ENCODE results near the gene PDILT. TPM values are rescaled to one million over a fixed set of nuclear protein-coding genes. Genes with fewer than 3 reads are reported as not detected.
A peak's percentile ranks its signal among the peaks of the same experiment; 100 is the strongest.
"Not testable (repeated sequence)": the region's sequence is repeated elsewhere in the genome, so short reads cannot be mapped to it uniquely, and the experiment has no call there.

PDILT gene
- total and polyA plus RNA-seq, 2 donors (not counting 3 experiments of a cell fraction or from before 2014, with no cell fraction given): not detected

DNA sequence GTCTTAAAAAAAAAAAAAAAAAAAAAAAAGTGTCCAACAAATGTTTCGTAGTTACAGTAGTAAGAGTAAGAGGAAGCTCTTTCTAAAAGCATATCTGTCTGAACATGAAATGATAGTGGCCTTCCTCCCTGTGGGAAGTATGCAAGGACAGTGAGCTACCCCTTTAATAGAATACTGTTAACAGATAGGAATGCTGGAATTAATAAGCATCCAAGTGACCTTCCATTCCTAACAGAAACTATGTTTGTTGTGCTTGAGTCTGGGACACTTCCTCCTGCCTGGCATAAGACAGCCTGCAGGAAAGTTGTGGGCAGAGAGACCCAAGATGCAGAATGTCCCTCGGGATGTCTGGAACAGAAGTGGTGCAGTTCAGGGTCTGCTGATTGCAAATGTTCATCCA lies 34.4 kb upstream of the PDILT start:
- POLR2A ChIA-PET; H4K20me1 ChIP-seq (replicated peaks; ENCODE audit: control insufficient read depth, extremely low read depth, insufficient read depth, low read length); H3K4me3 ChIP-seq (replicated peaks in 1 of 3; ENCODE audit: insufficient read depth in 1 of 3, low read depth in 1 of 3, low read length in 3 of 3); intact Hi-C loops (cut with micrococcal nuclease); DNase-seq (ENCODE audit: low read depth, low spot score); H3K79me2 ChIP-seq (ENCODE audit: control insufficient read depth, insufficient read depth, low read length); dilution Hi-C loops (cut with MboI; ENCODE audit: extremely low pct_ligation_motif_present, low sequenced_read_pairs); H3K9me1 ChIP-seq (replicated peaks; ENCODE audit: control insufficient read depth, extremely low read depth, insufficient read depth, low read length); H2AFZ ChIP-seq (ENCODE audit: low read depth, low read length); H3K27me3 ChIP-seq (ENCODE audit: control insufficient read depth in 2 of 2, insufficient read depth in 2 of 2, low read length in 2 of 2); H3K9me3 ChIP-seq (replicated peaks; ENCODE audit: control insufficient read depth, insufficient read depth, low read length); H3K4me2 ChIP-seq (ENCODE audit: insufficient read depth, low read length); H3K27ac ChIP-seq (ENCODE audit: insufficient read depth, low read depth, low read length); H3K36me3 ChIP-seq (ENCODE audit: control insufficient read depth in 2 of 2, extremely low read depth in 1 of 2, insufficient read depth in 2 of 2, low read length in 2 of 2); BruUV-seq (replicated peaks); CTCF ChIA-PET; H3K4me1 ChIP-seq (ENCODE audit: control insufficient read depth, extremely low read depth, insufficient read depth, low read length); H3K9ac ChIP-seq (replicated peaks; ENCODE audit: extremely low read depth, insufficient read depth, low read length): not testable (repeated sequence)
- FAIRE-seq: peak; percentile 35

DNA sequence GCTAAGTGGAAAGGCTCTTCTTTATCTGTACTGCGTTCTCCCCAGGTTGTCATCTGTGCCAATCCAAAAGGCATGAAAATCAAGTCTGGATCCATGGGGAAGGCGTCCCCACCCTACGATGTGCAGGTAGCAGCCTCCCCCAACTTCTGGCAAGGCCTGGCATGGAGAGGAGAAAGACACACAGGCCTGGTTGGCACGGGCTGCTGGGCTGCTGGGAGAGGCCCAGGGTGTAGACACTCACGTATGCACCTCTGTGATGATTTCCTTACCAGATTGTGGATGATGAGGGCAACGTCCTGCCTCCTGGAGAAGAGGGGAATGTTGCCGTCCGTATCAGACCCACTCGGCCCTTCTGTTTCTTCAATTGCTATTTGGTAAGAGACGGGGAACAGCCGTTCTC lies 26.4 kb upstream of the PDILT start:
- no peaks in the 10 kb centered on the region for H3K27me3 ChIP-seq (ENCODE audit: control insufficient read depth in 2 of 2, insufficient read depth in 2 of 2, low read length in 2 of 2)
- no peak for TF ChIP-seq FOS (IDR thresholded peaks at IDR 0.05; ENCODE audit: borderline replicate concordance, insufficient read depth, low read length)
- H3K9me3 ChIP-seq (replicated peaks; ENCODE audit: control insufficient read depth, insufficient read depth, low read length): no peaks in the 10 kb centered on the region
- H3K79me2 ChIP-seq (ENCODE audit: control insufficient read depth, insufficient read depth, low read length): no peaks in the 10 kb centered on the region
- no peak overlapping the region for H3K27ac ChIP-seq (ENCODE audit: insufficient read depth, low read depth, low read length)
- no peaks in the 10 kb centered on the region for H3K36me3 ChIP-seq (ENCODE audit: control insufficient read depth in 2 of 2, extremely low read depth in 1 of 2, insufficient read depth in 2 of 2, low read length in 2 of 2)
- no peak overlapping the region for H3K4me3 ChIP-seq (replicated peaks in 1 of 3; ENCODE audit: insufficient read depth in 1 of 3, low read depth in 1 of 3, low read length in 3 of 3)
- POLR2A ChIA-PET: no interaction called here
- no peaks in the 10 kb centered on the region for H3K9me1 ChIP-seq (replicated peaks; ENCODE audit: control insufficient read depth, extremely low read depth, insufficient read depth, low read length)
- intact Hi-C loops (cut with micrococcal nuclease): no loop called here
- no peak overlapping the region for H3K4me2 ChIP-seq (ENCODE audit: insufficient read depth, low read length)
- H2AFZ ChIP-seq (ENCODE audit: low read depth, low read length): no peak overlapping the region
- dilution Hi-C loops (cut with MboI; ENCODE audit: extremely low pct_ligation_motif_present, low sequenced_read_pairs): no loop called here
- BruUV-seq (replicated peaks): no TSS peak
- H4K20me1 ChIP-seq (replicated peaks; ENCODE audit: control insufficient read depth, extremely low read depth, insufficient read depth, low read length): no peaks in the 10 kb centered on the region
- no peaks in the 10 kb centered on the region for H3K4me1 ChIP-seq (ENCODE audit: control insufficient read depth, extremely low read depth, insufficient read depth, low read length)
- FAIRE-seq (no peak), DNase-seq (ENCODE audit: low read depth, low spot score) (no peak)
- H3K9ac ChIP-seq (replicated peaks; ENCODE audit: extremely low read depth, insufficient read depth, low read length): no peak overlapping the region
- CTCF ChIA-PET: no interaction called here

DNA sequence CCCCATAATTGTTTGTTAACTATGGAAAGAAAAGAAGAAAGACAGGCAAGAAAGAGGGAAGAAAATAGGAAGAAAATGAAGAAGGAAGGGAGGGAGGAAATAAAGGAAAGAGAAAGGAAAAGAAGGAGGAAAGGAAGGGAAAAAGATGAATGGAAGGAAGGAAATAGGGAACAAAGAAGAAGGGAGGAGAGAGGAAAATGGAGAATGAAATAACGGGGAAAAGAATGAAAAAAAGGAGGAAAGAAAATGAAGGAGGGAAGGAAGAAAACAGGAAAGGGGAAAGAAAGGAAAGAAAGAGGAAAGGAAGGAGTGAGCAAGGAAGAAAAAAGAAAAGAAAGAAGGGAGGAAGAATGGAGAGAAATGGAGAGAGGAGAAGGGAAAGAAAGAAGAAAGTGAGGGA lies 25.9 kb upstream of the PDILT start:
- intact Hi-C loops (cut with micrococcal nuclease); FAIRE-seq; H4K20me1 ChIP-seq (replicated peaks; ENCODE audit: control insufficient read depth, extremely low read depth, insufficient read depth, low read length); H3K27me3 ChIP-seq (ENCODE audit: control insufficient read depth in 2 of 2, insufficient read depth in 2 of 2, low read length in 2 of 2); POLR2A ChIA-PET; H3K27ac ChIP-seq (ENCODE audit: insufficient read depth, low read depth, low read length); DNase-seq (ENCODE audit: low read depth, low spot score); BruUV-seq (replicated peaks); H3K79me2 ChIP-seq (ENCODE audit: control insufficient read depth, insufficient read depth, low read length); H3K4me1 ChIP-seq (ENCODE audit: control insufficient read depth, extremely low read depth, insufficient read depth, low read length); H3K9ac ChIP-seq (replicated peaks; ENCODE audit: extremely low read depth, insufficient read depth, low read length); CTCF ChIA-PET; H3K4me3 ChIP-seq (replicated peaks in 1 of 3; ENCODE audit: insufficient read depth in 1 of 3, low read depth in 1 of 3, low read length in 3 of 3); H3K4me2 ChIP-seq (ENCODE audit: insufficient read depth, low read length); H3K9me3 ChIP-seq (replicated peaks; ENCODE audit: control insufficient read depth, insufficient read depth, low read length); dilution Hi-C loops (cut with MboI; ENCODE audit: extremely low pct_ligation_motif_present, low sequenced_read_pairs); H2AFZ ChIP-seq (ENCODE audit: low read depth, low read length); H3K36me3 ChIP-seq (ENCODE audit: control insufficient read depth in 2 of 2, extremely low read depth in 1 of 2, insufficient read depth in 2 of 2, low read length in 2 of 2); H3K9me1 ChIP-seq (replicated peaks; ENCODE audit: control insufficient read depth, extremely low read depth, insufficient read depth, low read length): not testable (repeated sequence)

GRCh38 chr16:20429499-20429898 lies 25.0 kb upstream of the PDILT start:
- H3K27ac ChIP-seq (ENCODE audit: insufficient read depth, low read depth, low read length); H3K9me1 ChIP-seq (replicated peaks; ENCODE audit: control insufficient read depth, extremely low read depth, insufficient read depth, low read length); dilution Hi-C loops (cut with MboI; ENCODE audit: extremely low pct_ligation_motif_present, low sequenced_read_pairs); H3K4me2 ChIP-seq (ENCODE audit: insufficient read depth, low read length); H3K9me3 ChIP-seq (replicated peaks; ENCODE audit: control insufficient read depth, insufficient read depth, low read length); BruUV-seq (replicated peaks); intact Hi-C loops (cut with micrococcal nuclease); H4K20me1 ChIP-seq (replicated peaks; ENCODE audit: control insufficient read depth, extremely low read depth, insufficient read depth, low read length); POLR2A ChIA-PET; FAIRE-seq; H3K27me3 ChIP-seq (ENCODE audit: control insufficient read depth in 2 of 2, insufficient read depth in 2 of 2, low read length in 2 of 2); DNase-seq (ENCODE audit: low read depth, low spot score); H3K4me3 ChIP-seq (replicated peaks in 1 of 3; ENCODE audit: insufficient read depth in 1 of 3, low read depth in 1 of 3, low read length in 3 of 3); CTCF ChIA-PET; H3K79me2 ChIP-seq (ENCODE audit: control insufficient read depth, insufficient read depth, low read length); H2AFZ ChIP-seq (ENCODE audit: low read depth, low read length); H3K9ac ChIP-seq (replicated peaks; ENCODE audit: extremely low read depth, insufficient read depth, low read length); H3K4me1 ChIP-seq (ENCODE audit: control insufficient read depth, extremely low read depth, insufficient read depth, low read length); H3K36me3 ChIP-seq (ENCODE audit: control insufficient read depth in 2 of 2, extremely low read depth in 1 of 2, insufficient read depth in 2 of 2, low read length in 2 of 2): not testable (repeated sequence)

Measured in endothelial cell of umbilical vein (primary cell).